ENCODE results near the gene CDCA5. TPM values are rescaled to one million over a fixed set of nuclear protein-coding genes. Genes with fewer than 3 reads are reported as not detected.
A peak's percentile ranks its signal among the peaks of the same experiment; 100 is the strongest.

Gene CDCA5
- total and polyA plus RNA-seq, 9 donors: 0.38 to 2.8 (median 0.79) TPM; not detected in 1

GRCh38 chr11:65110354-65110861, 26.6 kb upstream of the CDCA5 start:
- H3K27me3 ChIP-seq: no peaks in the 10 kb centered on the region
- H3K4me1 ChIP-seq (ENCODE audit: insufficient read depth): peaks cover 21% of the 10 kb centered on the region
- H3K9me3 ChIP-seq: no peaks in the 10 kb centered on the region
- no peak overlapping the region for H3K4me3 ChIP-seq
- no peak for TF ChIP-seq EP300 (IDR thresholded peaks at IDR 0.05)
- peak; percentile 96 to 98 (median 98) for TF ChIP-seq CTCF (IDR thresholded peaks at IDR 0.05)
- no peaks in the 10 kb centered on the region for H3K36me3 ChIP-seq
- H3K27ac ChIP-seq: peak overlapping the region; percentile 21 to 31
- 11 to 16% (median 14%) methylated on average over 14 to 18 of the region's 18 CpGs for WGBS, 3 donors
- DNase-seq: peak; percentile 81 to 93 (median 91)
- intact Hi-C loops (cut with DNase I): loop anchor here in 2 of 4 donors (5.0 to 10.0 kb wide), 5 partner anchors 74 to 266 kb away; partner anchors contain the start of genes ARL2 (in 2 of the 2), ATG2A (in 1 of the 2), CAPN1 (in 1 of the 2) and CDC42BPG (in 1 of the 2)

GRCh38 chr11:65109231-65110198, 25.7 kb upstream of the CDCA5 start:
- H3K27ac ChIP-seq: no peak overlapping the region
- no peak overlapping the region for H3K4me3 ChIP-seq
- no peaks in the 10 kb centered on the region for H3K9me3 ChIP-seq
- no peaks in the 10 kb centered on the region for H3K36me3 ChIP-seq
- no peaks in the 10 kb centered on the region for H3K27me3 ChIP-seq
- H3K4me1 ChIP-seq (ENCODE audit: insufficient read depth): peaks cover 25% of the 10 kb centered on the region
- 83 to 87% (median 84%) methylated on average over 31 to 36 of the region's 36 CpGs for WGBS, 3 donors
- DNase-seq: peak in 3 of 5 donors; percentile 52 to 57 (median 54)
- intact Hi-C loops (cut with DNase I): loop anchor here in 2 of 4 donors (5.0 to 10.0 kb wide), 5 partner anchors 75 to 265 kb away; partner anchors contain the start of genes ARL2 (in 2 of the 2), ATG2A (in 1 of the 2), CAPN1 (in 1 of the 2) and CDC42BPG (in 1 of the 2)
- TF ChIP-seq POLR2A (IDR thresholded peaks at IDR 0.05) (no peak), CTCF (IDR thresholded peaks at IDR 0.05) (no peak)

- WGBS, 3 donors: 90 to 92% (median 91%) methylated on average over 32 to 38 of the region's 38 CpGs
- no peak for TF ChIP-seq CTCF (IDR thresholded peaks at IDR 0.05)
- no peak for TF ChIP-seq POLR2A (IDR thresholded peaks at IDR 0.05)
- TF ChIP-seq EP300 (IDR thresholded peaks at IDR 0.05): no peak
- intact Hi-C loops (cut with DNase I): no loop called here
- H3K27ac ChIP-seq: no peak overlapping the region
- H3K27me3 ChIP-seq: no peaks in the 10 kb centered on the region
- H3K4me1 ChIP-seq (ENCODE audit: insufficient read depth): peaks cover 28% of the 10 kb centered on the region
- DNase-seq: peak in 1 of 5 donors; percentile 42
- H3K9me3 ChIP-seq: no peaks in the 10 kb centered on the region
- no peaks in the 10 kb centered on the region for H3K36me3 ChIP-seq
- no peak overlapping the region for H3K4me3 ChIP-seq
Observed at GRCh38 chr11:65108469-65109123, 24.8 kb upstream of the CDCA5 start.

GRCh38 chr11:65107751-65108468, 24.1 kb upstream of the CDCA5 start:
- H3K27ac ChIP-seq: no peak overlapping the region
- TF ChIP-seq EP300 (IDR thresholded peaks at IDR 0.05): no peak
- TF ChIP-seq CTCF (IDR thresholded peaks at IDR 0.05): no peak
- TF ChIP-seq POLR2A (IDR thresholded peaks at IDR 0.05): no peak
- H3K9me3 ChIP-seq: no peaks in the 10 kb centered on the region
- 87 to 94% (median 89%) methylated on average over 50 to 52 of the region's 52 CpGs for WGBS, 3 donors
- DNase-seq: peak in 2 of 5 donors; percentile 43 to 51
- H3K27me3 ChIP-seq: no peaks in the 10 kb centered on the region
- intact Hi-C loops (cut with DNase I): no loop called here
- H3K4me1 ChIP-seq (ENCODE audit: insufficient read depth): peaks cover 24% of the 10 kb centered on the region
- no peaks in the 10 kb centered on the region for H3K36me3 ChIP-seq
- no peak overlapping the region for H3K4me3 ChIP-seq

All from ovary (tissue), 9 donors.